ENCODE results near the gene DNMT3B.

DNMT3B gene

DNA sequence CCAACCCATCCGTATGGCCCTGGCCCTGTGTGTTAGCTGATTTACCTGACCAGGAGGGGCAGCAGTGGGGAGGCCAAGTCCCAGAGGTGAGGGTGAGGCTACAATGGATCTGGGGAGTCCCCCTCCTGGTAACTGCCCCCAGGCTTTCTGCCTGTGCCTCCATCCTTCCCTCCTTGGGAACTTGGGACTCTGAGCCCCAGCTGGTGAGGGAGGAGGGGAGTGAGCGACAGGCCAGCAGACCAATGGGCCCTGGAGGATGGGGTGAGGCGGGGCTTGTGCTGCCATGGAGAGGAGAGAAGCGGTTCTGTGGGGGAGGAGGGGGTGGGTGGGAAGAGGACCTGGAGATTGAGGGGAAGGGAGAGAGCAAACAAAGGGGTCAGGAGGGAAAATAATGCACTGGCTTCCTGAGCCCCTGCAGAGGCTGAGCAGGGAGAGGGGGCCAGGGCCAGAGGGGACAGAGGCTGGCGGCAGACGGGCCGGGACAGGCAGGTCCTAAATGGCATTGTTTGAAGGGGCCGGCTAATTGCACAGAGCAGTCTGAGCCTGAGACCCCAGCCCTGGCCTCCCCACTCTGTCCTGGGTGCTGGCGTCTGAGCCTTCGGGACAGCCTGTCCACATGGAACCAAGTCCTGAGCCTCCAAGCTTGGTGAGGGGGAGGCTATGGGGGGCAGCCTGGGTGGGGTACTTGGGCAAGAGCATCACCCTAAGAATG is 17.5 kb downstream of the DNMT3B start:
- Histone ChIP-seq H3K9ac (ENCODE audit: low read length) (no peak overlapping the region), H3K36me3 (ENCODE audit: low read length) (no peaks in the 10 kb centered on the region), H3K79me2 (ENCODE audit: insufficient read depth, low read length) (no peaks in the 10 kb centered on the region), H3F3A (ENCODE audit: insufficient read depth) (no peaks in the 10 kb centered on the region), H3K9me3 (ENCODE audit: insufficient read depth, low read length) (no peaks in the 10 kb centered on the region), H3K4me3 (ENCODE audit: insufficient read depth, low read length, poor library complexity, severe bottlenecking) (no peak overlapping the region), H2AFZ (ENCODE audit: low read depth, low read length, severe bottlenecking) (no peak overlapping the region), H3K27ac (ENCODE audit: low read depth, low read length) (no peak overlapping the region), H3K4me2 (ENCODE audit: low read depth, low read length, poor library complexity, severe bottlenecking) (no peak overlapping the region), H4K20me1 (ENCODE audit: low read depth, low read length) (no peaks in the 10 kb centered on the region), H3K27me3 (ENCODE audit: low read length) (no peaks in the 10 kb centered on the region), H3K9me2 (replicated peaks; ENCODE audit: insufficient read depth, low read length) (no peaks in the 10 kb centered on the region)
- TF ChIP-seq EZH2phosphoT487 (conservative IDR thresholded peaks at IDR 0.05; ENCODE audit: low read length) = no peak
- TF ChIP-seq, protein P1, sequence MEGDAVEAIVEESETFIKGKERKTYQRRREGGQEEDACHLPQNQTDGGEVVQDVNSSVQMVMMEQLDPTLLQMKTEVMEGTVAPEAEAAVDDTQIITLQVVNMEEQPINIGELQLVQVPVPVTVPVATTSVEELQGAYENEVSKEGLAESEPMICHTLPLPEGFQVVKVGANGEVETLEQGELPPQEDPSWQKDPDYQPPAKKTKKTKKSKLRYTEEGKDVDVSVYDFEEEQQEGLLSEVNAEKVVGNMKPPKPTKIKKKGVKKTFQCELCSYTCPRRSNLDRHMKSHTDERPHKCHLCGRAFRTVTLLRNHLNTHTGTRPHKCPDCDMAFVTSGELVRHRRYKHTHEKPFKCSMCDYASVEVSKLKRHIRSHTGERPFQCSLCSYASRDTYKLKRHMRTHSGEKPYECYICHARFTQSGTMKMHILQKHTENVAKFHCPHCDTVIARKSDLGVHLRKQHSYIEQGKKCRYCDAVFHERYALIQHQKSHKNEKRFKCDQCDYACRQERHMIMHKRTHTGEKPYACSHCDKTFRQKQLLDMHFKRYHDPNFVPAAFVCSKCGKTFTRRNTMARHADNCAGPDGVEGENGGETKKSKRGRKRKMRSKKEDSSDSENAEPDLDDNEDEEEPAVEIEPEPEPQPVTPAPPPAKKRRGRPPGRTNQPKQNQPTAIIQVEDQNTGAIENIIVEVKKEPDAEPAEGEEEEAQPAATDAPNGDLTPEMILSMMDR (IDR thresholded peaks at IDR 0.05; ENCODE audit: insufficient read depth, low read length, poor library complexity, severe bottlenecking) = no peak

DNA sequence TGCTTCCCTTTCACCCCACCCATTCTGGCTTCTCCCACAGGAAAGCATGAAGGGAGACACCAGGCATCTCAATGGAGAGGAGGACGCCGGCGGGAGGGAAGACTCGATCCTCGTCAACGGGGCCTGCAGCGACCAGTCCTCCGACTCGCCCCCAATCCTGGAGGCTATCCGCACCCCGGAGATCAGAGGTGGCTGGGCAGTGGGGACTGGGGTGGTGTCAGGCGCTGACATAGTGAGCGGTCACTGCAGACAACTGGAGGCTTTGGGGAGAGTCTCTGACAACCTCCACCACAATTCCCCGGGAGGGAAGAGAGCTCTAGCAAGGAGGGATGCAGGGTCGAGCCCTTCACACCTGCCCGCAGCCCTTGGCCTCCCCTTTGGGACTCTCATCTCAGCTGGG is 18.1 kb downstream of the DNMT3B start:
- TF ChIP-seq, protein P1 (IDR thresholded peaks at IDR 0.05; ENCODE audit: insufficient read depth, low read length, poor library complexity, severe bottlenecking) = no peak
- no peak for TF ChIP-seq EZH2phosphoT487 (conservative IDR thresholded peaks at IDR 0.05; ENCODE audit: low read length)
- H3F3A ChIP-seq (ENCODE audit: insufficient read depth) = no peaks in the 10 kb centered on the region
- no peaks in the 10 kb centered on the region for H3K27me3 ChIP-seq (ENCODE audit: low read length)
- H3K36me3 ChIP-seq (ENCODE audit: low read length) = no peaks in the 10 kb centered on the region
- no peak overlapping the region for H2AFZ ChIP-seq (ENCODE audit: low read depth, low read length, severe bottlenecking)
- H3K9ac ChIP-seq (ENCODE audit: low read length) = no peak overlapping the region
- H3K79me2 ChIP-seq (ENCODE audit: insufficient read depth, low read length) = no peaks in the 10 kb centered on the region
- no peaks in the 10 kb centered on the region for H3K9me3 ChIP-seq (ENCODE audit: insufficient read depth, low read length)
- no peaks in the 10 kb centered on the region for H4K20me1 ChIP-seq (ENCODE audit: low read depth, low read length)
- H3K4me2 ChIP-seq (ENCODE audit: low read depth, low read length, poor library complexity, severe bottlenecking) = no peak overlapping the region
- no peaks in the 10 kb centered on the region for H3K9me2 ChIP-seq (replicated peaks; ENCODE audit: insufficient read depth, low read length)
- no peak overlapping the region for H3K4me3 ChIP-seq (ENCODE audit: insufficient read depth, low read length, poor library complexity, severe bottlenecking)
- no peak overlapping the region for H3K27ac ChIP-seq (ENCODE audit: low read depth, low read length)

DNA sequence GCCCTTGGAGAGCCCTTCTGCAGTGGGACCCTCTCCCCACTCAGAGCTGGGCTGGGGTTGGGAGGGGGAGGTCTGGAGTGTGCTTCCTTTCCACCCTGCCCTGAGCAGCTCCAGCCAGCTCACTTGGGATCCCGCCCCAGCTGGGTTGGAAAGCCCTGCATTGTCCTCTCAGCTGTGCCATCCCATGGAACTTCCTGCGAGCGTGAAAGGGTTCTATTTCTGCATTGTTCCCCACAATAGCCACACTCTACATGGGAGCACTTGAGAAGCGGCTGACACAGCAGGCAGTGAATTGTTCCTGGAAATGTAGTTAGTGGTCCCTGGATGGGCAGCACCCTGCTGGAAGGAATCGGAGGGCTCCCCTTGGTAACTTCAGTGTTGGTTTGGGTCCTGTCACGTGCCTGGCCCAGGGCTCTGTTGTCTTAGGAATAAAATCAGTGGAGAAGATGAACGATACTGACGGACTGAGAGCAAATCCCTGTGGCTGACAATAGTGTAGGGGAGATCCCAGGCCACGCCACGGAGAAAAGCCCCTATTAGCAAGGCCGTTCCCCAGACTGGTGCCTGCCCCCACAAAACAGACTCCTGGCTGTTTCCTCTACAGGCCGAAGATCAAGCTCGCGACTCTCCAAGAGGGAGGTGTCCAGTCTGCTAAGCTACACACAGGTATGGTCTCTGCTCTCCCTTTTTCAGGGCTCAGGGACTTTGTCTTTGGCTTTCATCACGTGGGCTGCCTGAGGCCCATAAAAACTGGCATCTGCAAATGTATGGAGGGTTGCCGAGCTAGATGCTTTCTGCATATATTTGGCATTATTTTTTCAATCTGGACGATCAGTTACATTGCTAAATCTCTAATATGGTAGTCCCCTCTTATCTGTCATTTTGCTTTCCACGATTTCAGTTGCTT is 18.8 kb downstream of the DNMT3B start:
- no peak overlapping the region for H3K9ac ChIP-seq (ENCODE audit: low read length)
- no peak for TF ChIP-seq EZH2phosphoT487 (conservative IDR thresholded peaks at IDR 0.05; ENCODE audit: low read length)
- TF ChIP-seq, protein P1 (IDR thresholded peaks at IDR 0.05; ENCODE audit: insufficient read depth, low read length, poor library complexity, severe bottlenecking) = no peak
- H4K20me1 ChIP-seq (ENCODE audit: low read depth, low read length) = no peaks in the 10 kb centered on the region
- H3K4me3 ChIP-seq (ENCODE audit: insufficient read depth, low read length, poor library complexity, severe bottlenecking) = no peak overlapping the region
- H3K27me3 ChIP-seq (ENCODE audit: low read length) = no peaks in the 10 kb centered on the region
- H3K9me3 ChIP-seq (ENCODE audit: insufficient read depth, low read length) = no peaks in the 10 kb centered on the region
- no peaks in the 10 kb centered on the region for H3K9me2 ChIP-seq (replicated peaks; ENCODE audit: insufficient read depth, low read length)
- no peaks in the 10 kb centered on the region for H3F3A ChIP-seq (ENCODE audit: insufficient read depth)
- H3K27ac ChIP-seq (ENCODE audit: low read depth, low read length) = no peak overlapping the region
- H3K4me2 ChIP-seq (ENCODE audit: low read depth, low read length, poor library complexity, severe bottlenecking) = no peak overlapping the region
- no peaks in the 10 kb centered on the region for H3K36me3 ChIP-seq (ENCODE audit: low read length)
- no peak overlapping the region for H2AFZ ChIP-seq (ENCODE audit: low read depth, low read length, severe bottlenecking)
- no peaks in the 10 kb centered on the region for H3K79me2 ChIP-seq (ENCODE audit: insufficient read depth, low read length)
